ENCODE measurements around the gene HMGXB3. TPM values are rescaled to one million over a fixed set of nuclear protein-coding genes. Genes with fewer than 3 reads are reported as not detected.
A peak's percentile ranks its signal among the peaks of the same experiment; 100 is the strongest.
"Not testable (repeated sequence)": the region's sequence is repeated elsewhere in the genome, so short reads cannot be mapped to it uniquely, and the experiment has no call there.

The HMGXB3 gene
- total RNA-seq, 1 experiment from 2014 or later: 19.9 TPM

GRCh38 chr5:150015415-150015814 is 14.9 kb downstream of the HMGXB3 start:
- no peak for DNase-seq (ENCODE audit: low read depth)
- in situ Hi-C loops (cut with HindIII; ENCODE audit: low pct_unique_long_range_greater_than_20kb, low sequenced_read_pairs): no loop called here

GRCh38 chr5:150016537-150016936 is 16.0 kb downstream of the HMGXB3 start:
- in situ Hi-C loops (cut with HindIII; ENCODE audit: low pct_unique_long_range_greater_than_20kb, low sequenced_read_pairs): no loop called here
- no peak for DNase-seq (ENCODE audit: low read depth)

- in situ Hi-C loops (cut with HindIII; ENCODE audit: low pct_unique_long_range_greater_than_20kb, low sequenced_read_pairs): no loop called here
- no peak for DNase-seq (ENCODE audit: low read depth)
Observed at GRCh38 chr5:150017226-150018005, 16.9 kb downstream of the HMGXB3 start.

GRCh38 chr5:150020249-150020648 is 19.7 kb downstream of the HMGXB3 start:
- no peak for DNase-seq (ENCODE audit: low read depth)

GRCh38 chr5:150021491-150022157 is 21.1 kb downstream of the HMGXB3 start:
- peak; percentile 36 for DNase-seq (ENCODE audit: low read depth)
- in situ Hi-C loops (cut with HindIII; ENCODE audit: low pct_unique_long_range_greater_than_20kb, low sequenced_read_pairs): no loop called here

More at GRCh38 chr5:150020249-150020648, 19.7 kb downstream of the HMGXB3 start:
- in situ Hi-C loops (cut with HindIII; ENCODE audit: low pct_unique_long_range_greater_than_20kb, low sequenced_read_pairs): no loop called here

GRCh38 chr5:150022158-150022531 is 21.6 kb downstream of the HMGXB3 start:
- peak; percentile 40 for DNase-seq (ENCODE audit: low read depth)
- in situ Hi-C loops (cut with HindIII; ENCODE audit: low pct_unique_long_range_greater_than_20kb, low sequenced_read_pairs): no loop called here

- peak; percentile 57 for DNase-seq (ENCODE audit: low read depth)
Observed at GRCh38 chr5:150022681-150023080, 22.1 kb downstream of the HMGXB3 start.

GRCh38 chr5:150023136-150023535 is 22.6 kb downstream of the HMGXB3 start:
- no peak for DNase-seq (ENCODE audit: low read depth)
- in situ Hi-C loops (cut with HindIII; ENCODE audit: low pct_unique_long_range_greater_than_20kb, low sequenced_read_pairs): no loop called here

More at GRCh38 chr5:150022681-150023080, 22.1 kb downstream of the HMGXB3 start:
- in situ Hi-C loops (cut with HindIII; ENCODE audit: low pct_unique_long_range_greater_than_20kb, low sequenced_read_pairs): no loop called here

GRCh38 chr5:150024346-150024984 is 23.9 kb downstream of the HMGXB3 start:
- DNase-seq (ENCODE audit: low read depth): no peak
- in situ Hi-C loops (cut with HindIII; ENCODE audit: low pct_unique_long_range_greater_than_20kb, low sequenced_read_pairs): no loop called here

GRCh38 chr5:150026682-150027172 is 26.2 kb downstream of the HMGXB3 start:
- no peak for DNase-seq (ENCODE audit: low read depth)
- in situ Hi-C loops (cut with HindIII; ENCODE audit: low pct_unique_long_range_greater_than_20kb, low sequenced_read_pairs): no loop called here

GRCh38 chr5:150028047-150028446 is 27.5 kb downstream of the HMGXB3 start:
- in situ Hi-C loops (cut with HindIII; ENCODE audit: low pct_unique_long_range_greater_than_20kb, low sequenced_read_pairs): not testable (repeated sequence)

GRCh38 chr5:150033334-150033733 is 32.8 kb downstream of the HMGXB3 start:
- in situ Hi-C loops (cut with HindIII; ENCODE audit: low pct_unique_long_range_greater_than_20kb, low sequenced_read_pairs): no loop called here

More at GRCh38 chr5:150028047-150028446, 27.5 kb downstream of the HMGXB3 start:
- not testable (repeated sequence) for DNase-seq (ENCODE audit: low read depth)

GRCh38 chr5:150034662-150035061 is 34.1 kb downstream of the HMGXB3 start:
- in situ Hi-C loops (cut with HindIII; ENCODE audit: low pct_unique_long_range_greater_than_20kb, low sequenced_read_pairs): no loop called here
- no peak for DNase-seq (ENCODE audit: low read depth)

More at GRCh38 chr5:150033334-150033733, 32.8 kb downstream of the HMGXB3 start:
- DNase-seq (ENCODE audit: low read depth): no peak

- in situ Hi-C loops (cut with HindIII; ENCODE audit: low pct_unique_long_range_greater_than_20kb, low sequenced_read_pairs): no loop called here
- no peak for DNase-seq (ENCODE audit: low read depth)
Observed at GRCh38 chr5:150035139-150035895, 34.8 kb downstream of the HMGXB3 start.

GRCh38 chr5:150036513-150036912 is 36.0 kb downstream of the HMGXB3 start:
- DNase-seq (ENCODE audit: low read depth): peak; percentile 19

GRCh38 chr5:150038547-150038946 is 38.0 kb downstream of the HMGXB3 start:
- DNase-seq (ENCODE audit: low read depth): no peak
- in situ Hi-C loops (cut with HindIII; ENCODE audit: low pct_unique_long_range_greater_than_20kb, low sequenced_read_pairs): no loop called here

More at GRCh38 chr5:150036513-150036912, 36.0 kb downstream of the HMGXB3 start:
- in situ Hi-C loops (cut with HindIII; ENCODE audit: low pct_unique_long_range_greater_than_20kb, low sequenced_read_pairs): no loop called here

- in situ Hi-C loops (cut with HindIII; ENCODE audit: low pct_unique_long_range_greater_than_20kb, low sequenced_read_pairs): no loop called here
- no peak for DNase-seq (ENCODE audit: low read depth)
Observed at GRCh38 chr5:150042459-150042858, 41.9 kb downstream of the HMGXB3 start.

GRCh38 chr5:150043657-150044328 is 43.3 kb downstream of the HMGXB3 start:
- in situ Hi-C loops (cut with HindIII; ENCODE audit: low pct_unique_long_range_greater_than_20kb, low sequenced_read_pairs): no loop called here

More at GRCh38 chr5:150043657-150044328, 43.3 kb downstream of the HMGXB3 start:
- no peak for DNase-seq (ENCODE audit: low read depth)

Measured in Caki2 (cell line).